Activated CD4-positive, alpha-beta T cell treated with anti-CD3 and anti-CD28 coated beads for 48 hours (primary cell): ENCODE results near the gene MAML3.

Source experiments
- DNase-seq: peaks from one replicate; pipeline ENCODE4 v3.0.0-alpha.2; 2020

The MAML3 gene

DNA sequence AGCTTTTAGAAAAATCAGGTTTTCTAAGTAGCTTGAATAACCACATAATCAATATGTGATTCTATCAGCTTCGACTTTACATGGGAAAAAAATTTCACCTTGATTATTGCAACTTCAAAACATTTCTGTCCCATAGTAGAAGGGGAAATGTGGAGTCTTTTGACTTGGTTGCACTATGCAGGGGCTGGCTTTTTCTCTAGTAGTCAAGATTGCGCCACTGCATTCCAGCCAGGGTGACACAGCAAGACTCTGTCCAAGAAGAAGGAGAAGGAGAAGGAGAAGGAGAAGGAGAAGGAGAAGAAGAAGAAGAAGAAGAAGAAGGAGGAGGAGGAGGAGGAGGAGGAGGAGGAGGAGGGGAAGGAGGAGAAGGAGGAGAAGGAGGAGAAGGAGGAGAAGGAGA is 84.9 kb downstream of the MAML3 start:
- DNase-seq, result no peak

GRCh38 chr4:140068271-140068670 is 85.7 kb downstream of the MAML3 start:
- no peak for DNase-seq

- DNase-seq, result no peak
Measured at GRCh38 chr4:140066031-140066930, 87.7 kb downstream of the MAML3 start.

- DNase-seq, result no peak
Measured at GRCh38 chr4:140065393-140065792, 88.6 kb downstream of the MAML3 start.

DNA sequence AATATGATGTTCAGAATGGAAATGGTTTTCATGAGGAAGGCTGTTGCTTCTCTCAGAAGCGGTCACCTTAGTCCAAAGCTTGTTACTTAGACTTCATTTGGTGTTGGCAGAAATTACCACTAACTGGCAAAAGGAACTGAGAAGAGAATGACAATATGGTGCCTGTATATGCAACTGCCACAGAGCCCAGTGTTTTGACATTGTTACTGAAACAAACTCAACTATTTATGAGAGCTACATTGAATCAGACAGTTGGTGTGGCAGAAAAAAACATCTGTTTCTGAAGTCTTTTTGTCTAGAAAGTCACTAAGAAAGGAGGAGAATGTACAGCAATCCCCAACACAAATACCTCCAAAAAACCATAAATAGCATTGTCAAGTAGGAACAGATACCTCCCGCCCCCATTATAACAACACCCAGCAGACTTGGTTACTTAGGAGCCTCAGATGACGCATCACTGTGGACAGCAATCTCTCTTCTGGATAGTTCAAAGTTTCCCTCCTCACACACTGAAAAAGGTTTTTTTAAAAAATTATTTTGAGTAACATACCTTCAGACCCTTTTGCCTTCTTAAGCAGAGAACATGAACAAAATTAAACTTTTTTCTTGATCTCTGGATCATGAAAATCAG is 92.2 kb downstream of the MAML3 start:
- peak; percentile 20 for DNase-seq

GRCh38 chr4:140061194-140061593 is 92.8 kb downstream of the MAML3 start:
- no peak for DNase-seq

DNA sequence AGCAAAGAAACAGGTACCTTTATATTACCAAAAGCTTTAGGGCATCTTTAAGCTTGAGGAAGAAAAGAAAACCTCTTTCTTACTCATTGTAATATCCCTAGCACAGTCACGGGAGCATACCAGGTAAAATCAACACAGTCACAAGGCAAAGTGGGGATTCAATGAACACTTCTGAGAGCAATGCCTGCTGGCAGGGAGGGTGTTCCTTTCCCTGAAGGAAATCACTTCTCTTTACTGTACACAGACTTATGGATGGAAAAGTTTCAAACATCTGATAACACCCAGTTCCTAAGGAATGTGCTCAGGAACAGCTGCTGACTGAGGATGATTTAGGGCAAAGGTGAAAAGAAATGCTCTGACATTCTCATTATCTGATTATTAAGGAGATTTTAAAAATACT is 94.8 kb downstream of the MAML3 start:
- no peak for DNase-seq

GRCh38 chr4:140057701-140058100 is 96.3 kb downstream of the MAML3 start:
- DNase-seq, result no peak

DNA sequence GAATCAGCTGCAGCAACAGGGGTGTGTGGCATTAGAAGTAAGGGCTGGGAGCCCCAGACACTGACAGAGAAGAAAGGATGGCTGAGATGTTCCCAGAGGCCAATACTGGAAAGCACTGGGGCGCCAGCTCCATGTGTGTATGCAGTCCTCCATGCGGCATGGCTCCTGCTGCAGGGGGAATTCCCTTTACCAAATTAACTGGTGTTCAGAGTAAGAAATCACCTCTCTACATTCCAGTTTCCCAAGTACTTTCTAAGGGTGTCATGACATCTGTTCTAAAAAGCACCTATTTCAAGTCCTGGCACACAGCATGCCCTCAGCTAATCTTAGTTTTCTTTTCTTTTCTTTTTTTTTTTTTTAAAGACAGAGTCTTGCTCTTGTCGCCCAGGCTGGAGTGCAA is 98.0 kb downstream of the MAML3 start:
- DNase-seq, result no peak

DNA sequence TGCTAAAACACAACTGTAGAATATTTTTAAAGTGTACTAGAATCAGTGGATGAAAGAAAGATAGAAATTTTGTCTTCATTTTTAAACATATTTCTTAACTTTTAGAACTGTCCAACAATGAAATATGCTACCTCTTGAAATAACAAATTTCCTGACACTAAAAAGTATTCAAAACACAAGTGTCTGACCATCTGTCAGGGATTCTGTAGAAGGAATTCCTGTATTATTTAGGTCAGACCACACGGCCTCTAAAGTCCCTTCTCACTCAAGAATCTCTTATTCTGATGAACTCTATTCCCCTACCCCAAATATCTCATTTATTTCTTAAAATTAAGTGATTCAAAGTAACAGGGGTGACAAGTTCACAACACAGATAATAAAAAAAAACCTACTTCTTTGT is 99.1 kb downstream of the MAML3 start:
- no peak for DNase-seq

DNA sequence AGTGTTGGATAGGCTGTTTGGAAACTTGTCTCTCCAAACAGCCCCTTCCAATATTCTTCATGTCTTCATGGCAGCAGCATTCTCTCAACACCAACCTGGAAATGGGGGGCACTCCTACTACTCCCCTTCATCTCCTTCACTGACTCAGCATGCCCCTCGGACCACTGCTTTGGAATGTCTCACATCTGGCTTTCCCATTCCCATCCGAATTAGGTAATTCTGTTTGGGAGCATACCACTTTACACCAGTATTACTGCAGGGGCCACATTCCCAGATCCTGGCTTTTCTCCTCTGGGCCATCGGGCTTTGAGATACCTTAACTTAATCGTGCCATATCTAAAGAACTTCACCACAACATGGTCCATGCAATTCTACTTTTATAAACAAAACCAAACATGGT is 100.8 kb downstream of the MAML3 start:
- no peak for DNase-seq

DNA sequence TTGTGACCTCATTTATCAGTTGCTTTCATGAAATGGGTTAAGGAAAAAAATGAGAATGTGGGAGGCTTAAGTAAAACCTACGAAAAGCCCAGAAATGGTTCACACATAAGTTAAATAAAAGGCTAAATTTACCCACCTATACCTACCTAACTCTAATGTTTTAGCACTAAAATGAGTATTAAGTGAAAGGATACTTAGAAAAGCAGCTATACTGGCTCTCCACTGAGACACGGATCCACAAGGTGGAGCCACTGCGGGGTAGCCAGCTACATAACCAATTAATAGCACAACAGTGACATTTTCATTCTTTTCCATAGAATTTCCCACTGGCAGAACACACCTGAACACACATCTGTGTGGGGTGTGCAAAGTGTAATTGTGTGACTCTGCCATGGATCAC is 101.9 kb downstream of the MAML3 start:
- peak; percentile 37 for DNase-seq

DNA sequence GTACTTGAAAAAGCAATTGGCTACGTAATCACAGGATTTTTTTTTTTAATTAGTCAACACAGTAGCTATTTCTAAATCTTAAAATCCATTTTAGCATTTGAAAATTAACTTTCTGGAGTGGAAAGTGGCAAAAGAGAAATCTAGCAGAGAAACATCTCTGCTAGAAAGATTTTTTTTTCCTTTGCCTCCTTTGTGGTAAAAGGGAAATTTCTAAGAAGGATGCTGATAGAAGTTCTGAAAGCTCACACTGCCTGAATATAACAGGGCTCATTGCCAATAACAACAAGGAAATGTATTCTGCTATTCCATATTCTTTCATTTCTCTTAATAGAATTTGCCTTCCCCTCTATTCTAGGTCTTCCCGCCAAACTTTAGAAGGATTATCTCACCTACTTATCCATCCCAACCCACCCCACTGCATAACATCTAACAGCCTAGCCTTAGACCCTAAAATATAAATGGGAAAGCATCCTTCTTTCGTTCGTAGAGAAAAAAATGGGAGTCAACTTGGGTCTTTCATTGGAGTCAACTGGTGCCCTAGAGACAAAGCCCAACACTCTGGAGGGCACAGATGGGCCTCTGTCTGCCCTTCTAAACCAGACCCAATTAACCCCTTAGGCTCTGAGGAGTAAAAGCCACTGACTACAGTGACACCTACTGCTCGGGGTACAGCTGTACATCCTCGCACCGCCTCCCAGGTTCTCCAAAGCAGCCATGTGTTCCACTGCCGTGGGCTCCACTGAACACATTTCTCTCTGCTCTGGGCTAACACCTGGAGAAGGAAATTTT is 103.9 kb downstream of the MAML3 start:
- peak; percentile 41 for DNase-seq

DNA sequence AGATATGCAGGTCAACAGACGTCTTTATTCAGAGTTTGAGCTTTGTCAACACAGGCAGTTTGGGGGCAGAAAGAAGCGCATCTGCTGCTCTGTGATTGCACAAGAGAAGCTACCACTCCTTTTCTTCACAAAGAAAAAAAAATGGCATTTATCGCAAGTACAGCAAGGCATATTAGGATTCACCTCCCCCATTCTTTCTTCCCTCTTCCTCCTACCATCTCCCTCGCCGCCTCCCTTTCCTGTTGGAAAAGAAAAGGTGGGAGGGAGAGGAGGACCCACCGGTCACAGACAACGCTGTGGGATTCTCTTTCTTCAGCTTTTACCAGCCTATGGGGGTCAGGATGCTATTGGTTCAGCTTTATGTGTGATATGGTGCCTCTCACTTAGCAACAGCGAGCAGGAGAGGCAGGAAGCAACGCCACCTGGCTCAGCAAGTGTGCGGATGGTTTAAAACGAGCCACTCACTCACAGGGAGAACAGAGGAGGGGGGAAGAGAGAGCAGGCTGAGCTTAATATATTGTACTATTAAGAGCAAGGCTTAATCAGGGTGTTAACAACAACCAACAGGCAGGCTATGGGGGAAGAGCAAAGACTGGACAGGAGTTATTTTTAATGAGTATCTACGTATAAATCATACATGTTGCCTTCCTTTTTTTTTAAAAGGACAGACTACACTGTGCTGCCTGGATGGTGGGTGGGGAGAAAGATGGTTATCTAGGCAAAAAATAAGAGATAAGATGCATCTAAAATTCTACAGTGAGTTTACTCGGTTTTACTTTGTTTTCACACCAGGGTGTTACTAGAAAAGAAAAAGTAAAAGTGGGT is 104.7 kb downstream of the MAML3 start:
- peak; percentile 52 for DNase-seq

DNA sequence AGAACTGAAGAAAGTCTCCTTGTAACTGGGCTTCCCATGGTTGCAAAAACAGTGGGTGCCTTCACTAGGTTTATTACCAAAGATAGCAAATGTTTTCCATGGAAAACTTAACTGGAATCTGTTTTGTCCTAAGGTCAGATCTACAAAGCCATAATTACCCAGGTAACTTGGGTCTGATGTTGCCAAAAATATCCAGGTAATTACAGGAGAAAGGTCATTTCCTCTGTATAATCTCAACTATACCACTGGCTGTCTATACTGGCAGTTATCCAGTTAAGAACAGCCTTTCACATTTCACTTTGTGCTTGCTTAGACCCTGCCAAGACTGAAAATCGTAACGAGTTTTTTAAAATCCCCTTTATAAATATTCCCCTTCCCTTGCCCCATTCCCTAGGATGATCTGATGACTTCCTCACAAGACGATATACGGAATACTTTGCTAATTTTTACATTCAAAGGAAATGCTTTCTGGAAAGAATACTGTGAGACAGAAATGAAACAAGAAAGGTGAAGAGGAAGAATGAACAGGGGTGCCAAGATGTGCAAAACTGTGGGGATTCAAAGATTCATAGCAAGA is 105.5 kb downstream of the MAML3 start:
- no peak for DNase-seq

DNA sequence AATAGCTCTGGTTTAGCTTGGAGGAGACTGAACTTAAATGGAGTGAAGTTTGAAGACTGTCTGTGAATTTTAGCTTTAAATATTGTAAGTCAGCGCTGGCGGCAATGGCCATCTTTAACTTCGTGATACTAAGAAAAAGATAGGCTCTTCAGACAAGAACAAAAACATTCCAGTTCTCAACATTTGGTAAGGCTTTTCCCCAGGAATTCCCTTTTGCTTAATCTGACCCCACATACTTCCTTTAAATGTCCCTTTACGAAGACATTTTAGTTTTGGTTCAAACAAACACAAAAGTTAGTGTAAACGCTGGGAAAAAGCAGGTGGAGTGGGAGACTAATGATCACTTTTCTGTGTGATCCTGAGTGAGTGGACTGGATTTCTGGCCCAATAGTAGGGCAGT is 106.2 kb downstream of the MAML3 start:
- no peak for DNase-seq

DNA sequence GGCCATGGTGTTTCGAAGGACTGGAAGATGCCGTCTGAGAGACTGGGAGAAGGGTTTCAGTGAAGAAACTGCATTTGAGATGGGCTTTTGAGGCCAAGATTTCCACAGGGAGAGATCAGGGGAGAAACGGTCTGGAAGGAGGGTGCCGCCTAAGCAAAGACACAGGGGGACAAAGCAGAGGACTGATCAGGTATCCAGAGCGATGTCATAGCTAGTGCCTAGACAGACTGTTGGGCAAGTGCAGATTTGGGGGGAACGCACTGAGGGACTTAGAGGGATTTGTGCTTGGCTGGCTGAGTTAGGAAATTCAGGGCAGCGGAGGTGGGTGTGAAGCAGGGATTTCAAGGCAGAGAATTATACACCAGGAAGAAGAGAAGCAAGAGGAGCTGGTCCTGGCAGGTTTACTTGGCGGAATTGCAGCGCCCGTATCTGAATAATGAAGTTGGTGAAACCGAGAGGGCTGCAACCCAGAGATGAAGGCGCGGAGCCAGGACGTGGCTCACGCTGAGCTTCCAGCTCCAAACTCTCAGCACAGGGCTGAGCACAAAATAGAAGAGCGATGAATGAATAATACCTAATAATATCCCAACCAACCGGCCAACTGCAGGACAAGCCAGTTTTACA is 106.9 kb downstream of the MAML3 start:
- DNase-seq, result no peak

DNA sequence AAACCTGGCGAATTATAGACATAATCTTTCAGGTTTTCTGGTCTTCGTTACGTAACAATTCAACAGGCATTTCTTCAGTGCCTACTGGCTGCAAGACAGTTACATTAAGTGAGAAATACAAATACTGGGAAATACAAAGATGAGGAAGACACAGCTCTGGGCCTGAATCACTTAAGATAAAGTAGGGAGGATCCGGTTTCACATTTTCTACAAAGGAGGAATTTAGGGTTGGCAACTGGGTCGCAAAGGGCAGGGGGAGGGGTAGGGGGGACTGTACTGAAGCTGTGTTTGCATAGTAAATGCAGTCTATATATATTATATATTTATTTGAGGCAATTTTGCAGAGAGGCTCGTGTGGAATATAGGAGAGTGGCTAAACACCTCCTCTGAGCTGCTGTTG is 107.4 kb downstream of the MAML3 start:
- DNase-seq, result no peak

DNA sequence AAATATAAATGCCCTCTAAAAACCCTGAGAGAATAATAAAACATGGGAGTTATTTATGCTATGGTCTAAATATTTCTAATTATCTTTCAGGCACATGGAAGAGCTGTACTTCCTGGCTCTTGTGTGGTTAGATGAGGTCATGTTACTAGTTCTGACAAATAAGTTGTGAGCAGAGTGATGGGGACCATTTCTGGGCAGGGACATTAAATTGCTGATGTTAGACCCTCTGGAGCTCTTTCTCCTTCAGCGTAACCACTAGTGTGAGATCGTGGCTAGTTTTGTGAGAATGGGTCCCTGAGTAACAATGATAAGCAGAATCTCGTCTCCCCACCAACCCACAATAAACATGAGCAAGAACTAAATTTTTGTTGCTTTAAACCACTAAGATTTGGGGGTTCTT is 108.0 kb downstream of the MAML3 start:
- no peak for DNase-seq

GRCh38 chr4:140044337-140044902 is 109.6 kb downstream of the MAML3 start:
- no peak for DNase-seq

GRCh38 chr4:140042634-140043033 is 111.3 kb downstream of the MAML3 start:
- DNase-seq, result no peak
